Mucosa of rectum (tissue), 2 donors: Measurements from ENCODE around the gene LRRC37A3.
"Not testable (repeated sequence)": the region's sequence is repeated elsewhere in the genome, so short reads cannot be mapped to it uniquely, and the experiment has no call there.

ENCODE experiments used
- H3K27ac ChIP-seq, 2 donors: one replicate each; pipeline ENCODE4 v1.7.0; 2013; ENCODE audit warnings: inconsistent platforms in 2 of 2, low read depth in 2 of 2, low read length in 2 of 2
- H3K27me3 ChIP-seq, 2 donors: one replicate each; pipeline ENCODE4 v1.7.0; 2013; ENCODE audit warnings: low read length in 2 of 2; ENCODE audit not compliant: control insufficient read depth in 2 of 2, insufficient read depth in 2 of 2
- H3K36me3 ChIP-seq, 2 donors: one replicate each; pipeline ENCODE4 v1.7.0; 2013; ENCODE audit warnings: low read length in 2 of 2; ENCODE audit not compliant: control insufficient read depth in 2 of 2, insufficient read depth in 2 of 2
- H3K4me1 ChIP-seq, 2 donors: one replicate each; pipeline ENCODE4 v1.7.0; 2013; ENCODE audit warnings: low read length in 2 of 2, mild to moderate bottlenecking in 1 of 2; ENCODE audit not compliant: control insufficient read depth in 2 of 2, insufficient read depth in 2 of 2
- H3K4me3 ChIP-seq, 2 donors: one replicate each; pipeline ENCODE4 v1.7.0; 2013; ENCODE audit warnings: low read length in 2 of 2
- H3K9ac ChIP-seq, 2 donors: one replicate each; pipeline ENCODE4 v1.7.0; 2013; ENCODE audit warnings: low read length in 2 of 2, low read depth in 1 of 2, mild to moderate bottlenecking in 1 of 2
- H3K9me3 ChIP-seq, 2 donors: one replicate each; pipeline ENCODE4 v1.7.0; 2013; ENCODE audit warnings: low read length in 2 of 2; ENCODE audit not compliant: control insufficient read depth in 2 of 2
- donor health status: healthy.
- donor health status: Normal muscosa, but diverticular disease.

The LRRC37A3 gene

DNA sequence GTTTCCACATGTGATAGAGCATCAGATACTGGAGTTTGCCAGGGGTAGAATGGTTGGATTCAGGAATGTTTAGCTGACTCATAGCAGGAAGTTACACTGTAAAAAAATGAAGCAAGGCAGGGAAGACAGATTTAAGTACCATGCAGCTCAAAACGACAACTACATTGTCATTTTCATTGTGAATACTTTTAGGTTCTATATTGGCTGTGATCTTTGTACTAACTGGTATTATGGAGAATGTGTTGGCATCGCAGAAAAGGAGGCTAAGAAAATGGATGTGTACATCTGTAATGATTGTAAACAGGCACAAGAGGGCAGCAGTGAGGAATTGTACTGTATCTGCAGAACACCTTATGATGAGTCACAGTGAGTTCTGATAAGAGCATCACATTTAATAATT lies 8.2 kb upstream of the LRRC37A3 start:
- H3K4me3 ChIP-seq, H3K4me1 ChIP-seq, H3K9me3 ChIP-seq, H3K9ac ChIP-seq, H3K27me3 ChIP-seq, H3K36me3 ChIP-seq, H3K27ac ChIP-seq: not testable (repeated sequence)

DNA sequence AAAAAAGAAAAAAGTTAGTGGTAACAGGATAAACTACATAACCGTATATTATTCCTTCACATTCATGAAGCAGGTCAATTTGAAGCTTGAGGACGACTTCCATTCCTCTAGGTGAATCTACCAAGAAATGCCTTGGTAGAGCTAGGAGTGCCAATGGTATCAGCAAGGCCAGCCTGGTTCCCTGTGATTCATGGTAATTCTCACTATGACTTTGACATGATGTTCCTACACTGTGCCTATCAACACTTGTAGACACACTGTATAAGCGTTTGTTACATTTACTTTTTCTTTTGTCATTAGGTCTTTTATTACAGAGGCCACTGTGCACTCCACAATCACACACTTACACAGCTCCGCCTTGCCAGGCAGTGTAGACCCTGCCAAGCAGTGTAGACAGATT lies 7.2 kb upstream of the LRRC37A3 start:
- not testable (repeated sequence) for H3K9me3 ChIP-seq, H3K4me1 ChIP-seq, H3K36me3 ChIP-seq, H3K4me3 ChIP-seq, H3K27ac ChIP-seq, H3K9ac ChIP-seq, H3K27me3 ChIP-seq

DNA sequence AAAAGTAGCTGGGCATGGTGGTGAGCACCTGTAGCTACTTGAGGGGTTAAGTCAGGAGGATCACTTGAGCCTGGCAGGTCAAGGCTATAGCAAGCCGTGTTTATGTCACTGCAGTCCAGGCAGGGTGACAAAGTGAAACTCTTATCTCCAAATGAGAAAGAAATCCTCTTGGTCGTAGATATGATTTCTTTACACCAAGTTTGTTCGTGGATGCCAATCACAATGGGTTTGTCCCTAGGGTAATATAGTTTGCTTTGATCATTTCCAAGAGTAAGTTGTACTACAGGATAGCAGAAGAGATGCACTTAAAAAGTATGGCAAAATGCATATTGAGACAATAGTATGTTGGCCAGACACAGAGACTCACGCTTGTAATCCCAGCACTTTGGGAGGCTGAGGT lies 6.0 kb upstream of the LRRC37A3 start:
- H3K9ac ChIP-seq, H3K36me3 ChIP-seq, H3K27ac ChIP-seq, H3K9me3 ChIP-seq, H3K4me3 ChIP-seq, H3K4me1 ChIP-seq, H3K27me3 ChIP-seq: not testable (repeated sequence)

- H3K36me3 ChIP-seq, H3K27ac ChIP-seq, H3K27me3 ChIP-seq, H3K4me3 ChIP-seq, H3K9ac ChIP-seq, H3K4me1 ChIP-seq, H3K9me3 ChIP-seq: not testable (repeated sequence)
Observed at GRCh38 chr17:64923051-64923568, 3.8 kb upstream of the LRRC37A3 start.

DNA sequence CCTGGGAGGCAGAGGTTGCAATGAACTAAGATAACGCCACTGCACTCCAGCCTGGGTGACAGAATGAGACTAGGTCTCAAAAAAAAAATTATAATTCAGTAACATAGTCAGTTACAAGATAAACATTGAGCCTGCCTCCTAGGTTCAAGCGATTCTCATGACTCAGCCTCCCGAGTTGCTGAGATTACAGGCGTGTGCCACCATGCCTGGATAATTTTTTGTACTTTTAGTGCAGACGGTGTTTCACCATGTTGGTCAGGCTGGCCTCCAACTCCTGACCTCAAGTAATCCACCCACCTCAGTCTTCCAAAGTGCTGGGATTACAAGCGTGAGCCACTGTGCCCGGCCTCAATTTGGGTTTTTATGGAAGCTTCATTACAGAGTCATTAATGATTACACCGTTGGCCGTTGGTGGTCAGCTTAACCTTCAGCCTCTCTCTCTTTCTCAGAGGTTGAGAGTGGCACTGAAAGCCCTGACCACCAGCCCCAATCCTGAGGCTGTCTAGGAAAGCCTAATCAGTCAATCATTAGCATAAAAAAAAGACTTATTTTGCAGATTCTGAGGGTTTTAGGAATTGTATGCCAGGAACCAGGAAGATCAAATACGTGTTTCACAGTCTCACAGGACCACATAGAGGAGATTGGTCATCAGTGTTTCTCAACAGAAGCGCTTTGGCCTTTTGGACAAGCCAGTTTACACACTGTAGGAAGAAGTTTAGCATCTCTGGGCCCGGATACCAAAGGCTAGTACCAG lies 1.3 kb upstream of the LRRC37A3 start:
- Histone ChIP-seq H3K4me3 (peak overlapping the region in 1 of 2 donors; percentile 78), H3K4me1 (peaks cover 3 to 5% of the 10 kb centered on the region in 2 donors), H3K9me3 (no peaks in the 10 kb centered on the region), H3K9ac (peak overlapping the region in 1 of 2 donors; percentile 60), H3K27ac (no peak overlapping the region), H3K27me3 (no peaks in the 10 kb centered on the region), H3K36me3 (no peaks in the 10 kb centered on the region)

DNA sequence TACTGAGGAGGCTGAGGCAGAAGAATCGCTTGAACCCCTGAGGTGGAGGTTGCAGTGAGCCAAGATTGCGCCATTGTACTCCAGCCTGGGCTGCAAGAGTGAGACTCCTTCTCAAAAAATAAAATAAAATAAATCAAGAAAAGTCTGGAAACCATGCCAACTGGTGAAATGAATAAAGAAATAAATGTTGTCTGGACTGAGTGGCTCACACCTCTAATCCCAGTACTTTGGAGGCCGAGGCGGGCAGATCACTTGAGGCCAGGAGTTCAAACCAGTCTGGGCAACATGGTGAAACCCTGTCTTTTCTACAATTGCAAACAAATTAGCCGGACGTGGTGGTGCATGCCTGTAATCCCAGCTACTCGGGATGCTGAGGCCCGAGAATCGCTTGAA lies 744 bp upstream of the LRRC37A3 start:
- H3K4me1 ChIP-seq: peaks cover 3 to 5% of the 10 kb centered on the region in 2 donors
- H3K4me3 ChIP-seq: peak overlapping the region; percentile 78 to 80
- H3K9ac ChIP-seq: peak overlapping the region; percentile 60 to 79
- H3K9me3 ChIP-seq: no peaks in the 10 kb centered on the region
- no peaks in the 10 kb centered on the region for H3K27me3 ChIP-seq
- H3K36me3 ChIP-seq: no peaks in the 10 kb centered on the region
- peak overlapping the region; percentile 83 to 89 for H3K27ac ChIP-seq

DNA sequence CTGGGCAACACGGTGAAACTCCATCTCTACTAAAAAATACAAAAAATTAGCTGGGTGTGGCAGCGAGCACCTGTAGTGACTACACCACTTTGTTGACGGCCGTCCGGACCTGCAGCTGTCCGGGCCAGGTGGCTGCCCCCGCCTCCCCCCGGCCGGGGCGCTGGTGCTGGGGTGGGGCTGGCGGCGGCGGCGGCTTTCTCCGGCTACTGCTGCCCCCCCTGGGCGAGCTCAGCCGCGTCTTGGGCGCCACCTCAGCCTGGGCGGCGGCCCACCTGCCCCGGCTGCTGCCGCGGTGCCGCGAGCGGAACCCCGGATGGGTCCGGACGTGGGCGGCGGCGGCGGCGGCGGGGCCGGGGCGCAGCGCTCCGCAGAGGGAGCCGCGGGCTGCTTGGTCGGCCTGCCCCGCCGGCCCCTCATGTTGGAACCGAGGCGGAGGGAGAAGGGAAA lies 413 bp downstream of the LRRC37A3 start:
- peak overlapping the region in 1 of 2 donors; percentile 79 for H3K9ac ChIP-seq
- H3K4me1 ChIP-seq, H3K9me3 ChIP-seq, H3K27me3 ChIP-seq, H3K36me3 ChIP-seq: not testable (repeated sequence)
- H3K4me3 ChIP-seq: peak overlapping the region; percentile 60 to 80
- peak overlapping the region; percentile 83 to 89 for H3K27ac ChIP-seq

DNA sequence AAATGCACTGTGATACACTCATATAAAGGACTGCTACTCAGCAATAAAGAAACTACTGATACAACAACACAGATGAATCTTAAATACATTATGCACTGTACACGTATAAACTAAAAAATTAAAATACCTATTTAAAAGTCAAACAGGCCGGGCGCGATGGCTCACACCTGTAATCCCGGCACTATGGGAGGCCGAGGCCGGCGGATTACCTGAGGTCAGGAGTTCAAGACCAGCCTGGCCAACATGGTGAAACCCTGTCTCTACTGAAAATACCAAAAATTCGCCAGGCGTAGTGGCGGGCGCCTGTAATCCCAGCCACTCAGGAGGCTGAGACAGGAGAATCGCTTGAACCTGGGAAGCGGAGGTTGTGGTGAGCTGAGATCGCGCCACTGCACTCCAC lies 1.7 kb downstream of the LRRC37A3 start:
- not testable (repeated sequence) for H3K36me3 ChIP-seq, H3K4me3 ChIP-seq, H3K9ac ChIP-seq, H3K27me3 ChIP-seq, H3K4me1 ChIP-seq, H3K27ac ChIP-seq, H3K9me3 ChIP-seq

- not testable (repeated sequence) for H3K4me1 ChIP-seq, H3K36me3 ChIP-seq, H3K9ac ChIP-seq, H3K4me3 ChIP-seq, H3K9me3 ChIP-seq, H3K27me3 ChIP-seq, H3K27ac ChIP-seq
Observed at GRCh38 chr17:64915244-64915643, 4.0 kb downstream of the LRRC37A3 start.

DNA sequence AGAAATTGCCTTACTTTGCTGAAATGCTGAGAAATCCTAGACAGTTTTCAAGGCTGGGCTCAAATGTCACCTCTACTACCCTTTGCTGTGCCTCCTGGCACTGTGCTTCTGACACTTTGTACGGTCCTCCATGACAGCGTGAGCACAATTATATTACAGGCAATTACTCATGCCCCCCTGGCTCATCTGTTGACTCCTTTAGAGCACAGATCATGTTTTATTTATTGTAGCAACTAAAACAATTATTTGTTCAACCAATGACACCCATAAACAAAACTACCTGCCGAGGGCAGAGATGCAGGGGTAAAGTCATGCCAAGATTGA lies 9.1 kb downstream of the LRRC37A3 start:
- not testable (repeated sequence) for H3K4me1 ChIP-seq, H3K9me3 ChIP-seq, H3K36me3 ChIP-seq, H3K27me3 ChIP-seq, H3K4me3 ChIP-seq, H3K27ac ChIP-seq, H3K9ac ChIP-seq
